Fibroblast of peridontal ligament (primary cell): ENCODE results near the gene XRCC5.

Experiments
- DNase-seq: peaks from one replicate; pipeline ENCODE4 v3.0.0-alpha.2; 2010; ENCODE audit errors: extremely low read depth

XRCC5 gene

DNA sequence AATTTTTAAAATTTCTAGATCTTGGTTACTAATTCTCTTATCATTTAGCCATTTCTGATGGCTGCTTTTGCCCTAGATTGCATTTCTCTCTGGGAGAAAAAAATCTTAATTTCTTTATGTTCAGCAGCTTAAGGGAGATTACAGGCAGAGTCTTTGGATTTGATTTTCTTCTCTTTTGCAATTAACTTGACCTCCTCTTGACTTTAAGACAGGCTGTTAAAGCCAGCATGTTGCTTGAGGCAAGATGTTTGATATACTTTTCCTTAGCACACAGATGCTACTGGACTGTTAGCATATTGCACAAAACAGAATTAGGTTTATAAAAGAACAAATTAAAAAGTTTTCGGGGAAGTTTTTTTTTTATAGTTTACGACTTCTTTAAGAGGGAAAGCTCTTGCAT, 50.0 kb downstream of the XRCC5 start:
- peak; percentile 45 for DNase-seq

DNA sequence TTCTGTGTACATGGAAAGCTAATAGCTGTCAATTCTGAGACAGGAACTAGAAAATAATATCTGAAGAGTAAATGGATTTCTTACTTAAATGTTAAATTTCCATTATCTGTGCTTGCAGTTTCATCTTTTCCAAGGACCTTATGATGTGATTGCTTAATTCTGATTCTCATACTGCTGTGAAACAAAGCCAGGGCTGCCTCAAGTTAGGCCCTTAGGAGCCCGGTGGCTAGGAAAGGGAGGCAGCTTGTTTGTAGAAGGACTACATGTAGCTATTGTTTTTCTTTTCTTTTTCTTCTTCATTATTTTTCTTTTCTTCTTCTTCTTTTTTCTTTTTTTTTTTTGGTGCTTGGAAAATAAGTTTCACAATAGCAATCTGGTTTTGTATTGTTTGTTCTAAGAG, 50.5 kb downstream of the XRCC5 start:
- peak; percentile 20 for DNase-seq

DNA sequence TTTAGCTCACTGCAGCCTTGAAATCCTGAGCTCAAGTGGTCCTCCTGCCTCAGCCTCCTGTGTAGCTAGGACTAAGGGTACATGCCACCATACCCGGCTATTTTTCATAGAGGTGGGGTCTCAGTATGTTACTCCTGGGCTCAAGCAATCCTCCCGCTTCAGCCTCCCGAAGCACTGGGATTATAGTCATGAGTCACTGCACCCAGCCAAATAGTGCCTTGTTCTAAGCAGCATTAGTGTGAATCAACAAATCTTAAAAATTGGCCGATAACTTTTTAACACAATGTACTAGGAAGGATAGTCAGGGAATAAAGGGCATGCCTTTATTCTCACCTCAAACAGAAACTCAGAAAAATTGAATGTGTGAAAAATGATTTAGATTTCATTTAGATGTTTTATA, 51.6 kb downstream of the XRCC5 start:
- DNase-seq, result no peak

DNA sequence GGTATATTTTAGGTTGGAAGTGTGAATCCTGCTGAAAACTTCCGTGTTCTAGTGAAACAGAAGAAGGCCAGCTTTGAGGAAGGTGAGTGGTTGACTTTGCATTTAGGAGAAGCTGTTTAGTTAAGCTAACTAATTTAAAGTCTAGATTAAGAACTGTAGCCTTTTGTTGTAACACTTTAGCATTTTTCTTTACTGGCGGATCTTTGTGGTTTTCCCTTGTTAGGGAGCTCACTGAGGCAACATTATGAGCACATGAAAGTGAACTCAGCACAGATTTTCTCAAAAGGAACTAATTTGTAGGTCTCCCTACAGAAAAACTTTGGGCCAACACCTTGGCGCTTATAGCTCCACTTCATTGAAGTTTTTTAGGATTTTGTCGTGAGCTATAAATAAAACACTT, 52.8 kb downstream of the XRCC5 start:
- no peak for DNase-seq

DNA sequence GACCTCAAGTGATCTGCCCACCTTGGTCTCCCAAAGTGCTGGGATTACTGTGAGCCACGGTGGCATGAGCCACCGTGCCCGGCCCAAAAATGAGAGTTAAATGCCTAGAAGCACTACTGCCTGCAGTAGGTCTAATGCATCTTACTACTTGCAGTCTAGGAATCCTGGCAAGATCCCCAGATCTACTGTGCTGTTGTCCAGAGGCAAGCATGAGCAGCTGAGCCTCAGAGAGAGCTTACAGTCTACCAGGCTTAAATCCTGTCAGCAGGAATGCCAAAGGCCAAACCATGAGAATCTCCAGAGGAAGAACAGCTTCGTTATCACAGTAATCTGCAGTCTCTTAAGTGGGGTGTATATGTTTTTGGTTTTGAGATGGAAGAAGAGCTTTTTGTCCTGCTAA, 54.4 kb downstream of the XRCC5 start:
- DNase-seq, result peak; percentile 49

DNA sequence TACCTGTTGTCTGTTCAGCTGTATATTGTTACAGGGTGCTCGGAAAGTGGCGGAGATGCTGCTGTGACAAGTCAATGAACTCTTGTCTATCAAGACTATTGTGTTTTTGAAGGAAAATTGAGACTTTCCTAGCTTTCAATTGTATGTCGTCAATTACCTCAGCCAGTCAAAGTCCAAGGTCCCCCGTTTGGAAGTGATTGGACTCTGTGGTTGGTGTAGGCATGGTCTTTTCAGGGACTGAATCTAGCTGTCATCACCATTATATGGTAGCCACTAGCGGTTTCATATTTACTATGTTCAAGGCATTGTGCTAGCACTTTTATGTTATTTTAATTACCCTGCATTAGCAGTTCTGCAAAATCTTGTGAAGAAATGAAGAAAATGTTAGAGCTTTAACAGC, 54.9 kb downstream of the XRCC5 start:
- no peak for DNase-seq

DNA sequence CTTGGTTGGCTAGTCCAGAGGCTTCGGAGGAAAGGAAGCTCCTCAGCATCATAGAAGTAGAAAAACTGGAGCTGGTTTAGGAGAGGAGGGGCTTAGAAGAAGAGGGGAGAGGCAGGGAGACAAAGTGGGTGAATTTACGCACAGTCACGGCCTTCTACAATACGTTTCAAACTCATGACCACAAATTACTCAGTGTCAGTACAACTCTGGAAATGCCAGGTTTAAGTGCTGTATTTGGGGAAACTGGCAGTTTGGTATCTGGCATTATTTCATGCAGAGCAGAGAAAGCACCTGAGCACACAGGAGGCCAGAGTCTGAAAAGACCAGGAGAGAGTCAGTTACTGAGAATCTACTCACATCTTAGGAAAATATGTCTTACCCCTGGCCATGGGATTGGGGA, 55.4 kb downstream of the XRCC5 start:
- no peak for DNase-seq

DNA sequence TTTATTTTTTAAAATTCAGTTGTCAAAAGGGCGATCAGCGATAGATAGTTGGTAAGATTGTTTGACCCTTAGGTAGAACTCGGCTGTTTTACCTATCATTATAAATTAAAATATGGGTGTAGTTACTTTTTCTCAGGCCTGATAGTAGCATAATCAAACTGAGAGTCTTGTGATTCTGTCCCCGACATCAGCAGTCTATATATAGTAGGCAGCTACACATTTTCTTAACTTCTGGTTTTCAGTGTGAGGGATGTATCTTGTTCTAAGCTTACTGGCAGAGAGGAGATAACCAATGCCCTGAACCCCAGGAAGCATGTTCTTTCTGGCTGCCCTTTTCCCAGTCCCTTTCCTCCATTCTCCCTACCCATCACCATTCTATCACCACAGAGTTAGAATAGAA, 56.6 kb downstream of the XRCC5 start:
- DNase-seq, result no peak

DNA sequence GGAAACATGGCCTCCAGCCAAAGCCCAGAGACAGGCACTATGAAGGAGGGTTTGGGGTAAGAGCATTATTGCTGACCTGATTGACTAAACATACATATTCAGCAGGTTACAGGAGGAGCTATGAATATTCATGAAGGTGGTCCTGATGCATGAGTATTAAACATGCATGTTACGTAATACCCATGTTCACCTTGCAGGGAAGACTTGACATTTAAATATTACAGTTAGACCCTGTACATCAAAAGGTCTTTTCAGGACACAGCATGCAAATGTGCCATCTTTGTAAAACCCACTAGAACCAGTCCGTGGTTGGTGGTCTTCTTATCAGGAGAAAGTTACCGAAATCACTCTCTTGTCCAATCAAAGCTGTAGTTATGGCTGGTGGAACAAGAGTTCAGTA, 59.9 kb downstream of the XRCC5 start:
- no peak for DNase-seq

DNA sequence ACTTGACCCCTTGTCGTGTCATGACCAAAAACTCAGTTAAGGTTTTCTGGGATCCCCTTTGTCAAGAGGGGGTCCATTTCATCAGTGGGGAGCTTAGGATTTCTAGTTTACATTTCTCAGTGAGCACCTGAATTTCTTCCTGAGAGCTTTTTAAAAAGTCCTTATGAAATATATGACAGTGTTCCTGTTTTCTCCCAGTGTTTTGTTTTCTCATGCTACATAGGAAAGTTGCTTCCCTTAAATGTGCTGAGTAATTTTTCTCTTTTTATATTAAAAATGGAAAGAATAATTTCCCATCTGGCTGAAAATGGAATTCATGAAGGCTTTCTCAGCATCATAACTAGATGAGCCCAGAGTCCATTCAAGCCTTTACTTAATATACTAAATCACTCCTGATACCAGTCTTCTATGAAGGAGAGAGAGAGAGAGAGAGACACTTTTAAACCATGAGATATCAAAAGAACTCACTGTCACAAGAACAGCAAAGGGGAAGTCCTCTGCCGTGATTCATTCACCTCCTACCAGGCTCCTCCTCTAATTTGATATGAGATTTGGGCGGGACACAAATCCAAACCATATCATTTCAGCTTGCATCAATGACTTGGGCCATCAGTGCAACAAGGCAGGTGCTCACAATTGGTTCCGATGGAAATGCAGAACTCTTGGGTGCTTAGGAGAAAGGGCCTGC, 61.1 kb downstream of the XRCC5 start:
- DNase-seq, result no peak

DNA sequence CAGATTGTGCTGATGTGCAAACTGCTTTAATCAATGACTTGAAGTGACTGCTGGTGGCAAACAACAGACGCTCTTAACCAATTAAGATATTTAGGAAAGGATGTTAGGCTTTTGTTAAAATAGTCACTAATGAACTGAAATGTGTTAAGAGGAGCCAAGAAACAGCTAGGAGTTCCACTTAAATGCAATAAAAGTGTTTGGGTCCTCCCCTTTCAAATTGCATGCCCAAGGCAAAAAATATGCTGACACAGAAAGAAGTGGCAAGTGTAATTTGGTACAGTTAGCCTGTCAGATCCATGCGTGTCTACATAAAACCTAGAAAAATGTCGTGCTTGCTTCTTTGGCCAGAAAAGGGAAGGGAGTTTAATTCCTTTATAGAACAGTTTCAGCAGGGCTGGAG, 61.9 kb downstream of the XRCC5 start:
- DNase-seq, result no peak

DNA sequence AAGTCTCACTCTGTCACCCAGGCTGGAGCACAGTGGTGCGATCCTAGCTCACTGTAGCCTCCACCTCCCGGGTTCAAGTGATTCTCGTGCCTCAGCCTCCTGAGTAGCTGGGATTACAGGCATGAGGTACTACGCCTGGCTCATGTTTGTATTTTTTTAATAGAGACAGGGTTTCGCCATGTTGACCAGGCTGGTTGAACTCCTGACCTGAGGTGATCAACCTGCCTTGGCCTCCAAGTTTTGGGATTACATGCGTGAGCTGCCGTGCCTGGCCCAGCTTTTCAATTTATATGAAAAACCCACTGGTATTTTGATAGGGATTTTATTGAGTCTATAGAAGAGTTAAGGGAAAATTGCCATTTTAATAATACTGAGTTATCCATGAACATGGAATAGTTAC, 63.3 kb downstream of the XRCC5 start:
- DNase-seq, result no peak

DNA sequence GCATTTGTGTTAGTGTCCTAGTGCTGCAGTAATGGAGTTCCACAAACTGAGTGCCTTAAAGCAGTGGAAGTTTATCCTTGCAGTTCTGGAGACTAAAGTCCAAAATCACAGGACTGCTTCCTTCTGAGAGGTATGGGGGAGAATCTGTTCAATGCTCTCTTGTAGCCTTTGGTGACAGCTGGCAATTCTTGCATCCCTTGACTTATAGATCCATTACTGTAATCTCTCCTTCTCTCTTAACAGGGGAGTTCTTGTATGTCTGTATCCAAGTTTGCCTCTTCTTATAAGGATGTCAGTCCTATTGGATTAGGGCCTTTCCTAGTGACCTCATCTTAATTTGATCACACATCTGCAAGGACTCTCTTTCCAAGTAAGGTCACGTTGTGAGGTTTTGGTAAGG, 69.9 kb downstream of the XRCC5 start:
- DNase-seq, result no peak

DNA sequence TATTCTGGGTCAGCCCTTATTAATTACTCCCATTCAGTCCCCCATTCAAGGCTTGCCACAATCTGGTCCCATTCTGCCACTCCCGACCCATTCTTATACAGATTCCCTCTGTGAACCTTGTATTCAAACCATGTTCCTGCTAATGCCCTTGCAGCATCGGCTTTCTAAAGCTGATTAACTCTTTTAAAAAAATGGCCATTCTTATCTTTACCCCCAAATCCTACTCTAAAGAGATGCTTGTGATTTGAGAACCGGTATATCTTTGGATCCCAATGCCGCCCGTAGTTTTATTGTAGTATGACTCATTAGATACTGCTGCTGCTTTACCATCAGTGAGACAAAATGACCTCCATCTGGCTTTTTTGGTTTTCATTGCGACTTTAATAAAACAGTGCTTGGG, 72.2 kb downstream of the XRCC5 start:
- no peak for DNase-seq

DNA sequence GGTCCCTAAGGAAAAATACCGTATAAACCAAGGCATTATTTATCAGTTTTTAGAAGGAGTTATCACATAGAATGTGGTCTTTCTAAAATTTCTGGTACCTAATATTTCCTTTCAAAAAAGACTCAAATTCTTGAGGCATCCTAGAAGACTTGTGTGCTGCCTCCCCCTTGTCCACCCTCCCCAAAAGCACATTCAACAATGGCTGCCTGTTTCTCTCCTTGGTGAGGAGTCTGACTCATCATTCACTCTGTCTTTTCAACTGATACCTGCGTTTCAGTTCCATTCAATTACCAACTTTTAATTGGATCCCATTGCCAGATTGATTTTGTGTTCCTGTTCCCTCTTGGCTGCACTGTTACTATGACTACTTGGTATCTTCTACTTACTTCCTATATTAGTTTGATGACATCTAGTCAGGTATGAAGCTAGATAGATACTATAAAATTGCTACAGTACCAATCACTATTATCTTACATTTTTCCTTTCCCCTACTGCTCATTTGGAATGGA, 72.9 kb downstream of the XRCC5 start:
- DNase-seq, result no peak

DNA sequence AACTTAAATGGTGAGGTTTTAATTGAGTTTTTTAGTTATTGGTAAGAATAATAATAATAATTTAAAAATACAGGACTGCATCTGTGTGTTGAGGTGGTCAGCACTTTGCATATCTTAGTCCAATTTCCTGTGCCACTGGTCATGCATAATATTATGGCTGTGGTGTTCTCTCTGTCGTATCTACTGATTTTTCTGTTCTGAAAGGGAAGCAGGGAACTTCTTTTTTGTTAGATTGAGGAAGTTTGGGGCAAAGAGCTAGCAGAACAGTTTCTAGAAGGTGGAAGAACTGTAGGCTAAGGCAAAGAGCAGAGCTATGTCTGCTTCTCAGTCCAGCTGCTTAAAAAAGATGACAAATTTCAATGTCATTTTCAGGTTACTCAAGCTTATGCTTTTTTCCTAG, 74.3 kb downstream of the XRCC5 start:
- DNase-seq, result no peak

DNA sequence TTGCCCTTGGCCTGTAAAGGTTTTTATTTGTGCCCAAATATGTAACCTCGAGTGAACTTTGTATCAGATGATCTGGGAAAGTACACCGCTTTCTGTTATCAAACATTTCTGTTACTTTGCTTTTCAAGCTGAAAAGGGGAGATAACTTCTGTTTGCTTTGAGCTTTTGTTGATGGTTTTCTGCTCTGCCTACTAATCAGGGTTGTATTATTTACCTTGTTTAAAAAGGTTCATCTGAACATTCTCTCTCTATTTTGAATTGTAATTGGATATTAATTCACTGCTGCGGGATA, 79.4 kb downstream of the XRCC5 start:
- no peak for DNase-seq

DNA sequence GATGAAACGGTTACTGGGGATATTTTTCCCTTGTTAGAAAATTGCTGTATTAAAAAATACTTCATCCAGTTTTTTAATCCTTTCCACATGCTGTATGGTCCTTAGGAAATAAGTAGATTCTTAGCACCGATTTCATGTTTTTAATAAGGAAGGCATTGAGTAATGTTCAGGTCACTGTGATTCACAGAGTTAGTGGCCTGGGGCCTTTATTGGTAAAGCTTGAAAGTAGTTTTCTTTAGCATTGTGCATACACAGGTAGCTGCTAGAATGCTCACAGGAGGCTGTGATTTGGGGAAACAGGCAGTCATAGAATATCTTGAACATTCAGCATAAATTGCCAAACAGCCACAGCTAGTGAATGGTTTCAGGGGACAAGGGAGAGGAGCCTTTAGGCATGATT, 79.8 kb downstream of the XRCC5 start:
- DNase-seq, result peak; percentile 50

DNA sequence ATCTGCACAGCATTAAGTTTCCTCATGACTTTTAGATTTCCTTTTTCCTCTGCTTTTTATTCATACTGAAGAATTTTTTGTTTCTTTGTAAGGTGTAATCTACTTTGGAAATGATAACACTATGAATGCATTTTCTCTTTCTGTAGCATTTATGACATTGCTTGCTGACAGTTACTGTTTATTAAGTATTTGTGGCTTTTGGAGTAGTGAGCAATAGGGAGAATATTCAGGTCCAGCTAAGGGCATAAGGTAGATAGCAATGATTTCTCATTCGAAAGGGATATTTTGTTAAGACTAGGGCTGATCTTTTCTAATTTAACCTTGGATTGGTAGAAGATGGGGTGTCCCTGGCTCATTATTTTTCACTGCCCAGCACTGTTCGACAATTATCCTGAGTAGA, 80.3 kb downstream of the XRCC5 start:
- DNase-seq, result no peak

DNA sequence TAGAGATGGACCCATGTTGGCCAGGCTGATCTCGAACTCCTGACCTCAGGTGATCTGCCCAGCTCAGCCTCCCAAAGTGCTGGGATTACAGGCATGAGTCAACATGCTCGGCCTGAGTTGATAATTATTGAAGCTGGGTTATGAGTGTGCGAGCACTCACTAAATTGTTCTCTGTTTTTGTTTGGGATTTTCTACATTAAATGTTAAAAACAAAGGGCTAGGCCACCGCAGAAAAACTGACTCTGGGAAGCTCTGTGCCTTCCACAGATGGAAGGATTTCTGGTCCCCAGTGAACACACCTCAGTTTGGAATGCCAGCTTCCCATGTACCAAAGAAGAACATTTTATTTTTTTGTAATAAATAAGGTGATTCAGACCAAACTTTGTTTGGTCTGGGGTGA, 83.0 kb downstream of the XRCC5 start:
- DNase-seq, result no peak

DNA sequence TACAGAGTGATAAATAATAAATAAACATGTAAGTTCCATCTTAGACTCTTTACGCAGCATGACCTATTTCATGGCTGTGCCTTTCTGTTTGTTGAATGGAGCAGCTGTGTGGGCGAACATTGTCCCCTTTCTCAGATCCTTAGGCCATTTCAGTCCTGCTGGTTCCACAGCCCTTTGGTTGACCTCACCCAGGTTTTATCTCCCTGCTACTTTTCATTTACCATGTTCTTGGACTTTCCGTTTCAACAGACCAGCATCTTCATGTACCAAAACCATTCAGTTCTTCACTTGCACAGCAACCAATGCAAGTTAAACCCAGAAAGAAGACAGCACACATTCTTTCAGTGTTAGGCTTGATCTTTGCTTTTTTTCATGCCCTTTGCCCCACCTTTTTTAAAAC, 83.8 kb downstream of the XRCC5 start:
- no peak for DNase-seq

DNA sequence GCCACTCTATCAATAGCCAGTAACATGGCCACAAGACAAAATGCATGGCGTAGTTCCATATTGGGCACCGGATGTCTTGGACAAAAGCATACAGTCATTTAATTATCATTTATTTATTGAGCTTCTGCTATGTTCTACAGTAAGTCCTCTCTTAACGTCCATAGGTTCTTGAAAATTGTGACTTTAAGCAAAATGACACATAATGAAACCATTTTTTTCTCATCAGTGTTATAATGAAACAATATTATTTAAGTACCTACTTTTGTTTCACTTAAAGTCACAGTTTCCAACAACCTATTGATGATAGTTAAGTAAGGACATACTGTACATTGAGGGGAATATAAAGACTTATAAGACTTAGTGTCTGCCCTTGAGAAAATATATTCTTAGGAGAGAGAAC, 84.9 kb downstream of the XRCC5 start:
- DNase-seq, result no peak

DNA sequence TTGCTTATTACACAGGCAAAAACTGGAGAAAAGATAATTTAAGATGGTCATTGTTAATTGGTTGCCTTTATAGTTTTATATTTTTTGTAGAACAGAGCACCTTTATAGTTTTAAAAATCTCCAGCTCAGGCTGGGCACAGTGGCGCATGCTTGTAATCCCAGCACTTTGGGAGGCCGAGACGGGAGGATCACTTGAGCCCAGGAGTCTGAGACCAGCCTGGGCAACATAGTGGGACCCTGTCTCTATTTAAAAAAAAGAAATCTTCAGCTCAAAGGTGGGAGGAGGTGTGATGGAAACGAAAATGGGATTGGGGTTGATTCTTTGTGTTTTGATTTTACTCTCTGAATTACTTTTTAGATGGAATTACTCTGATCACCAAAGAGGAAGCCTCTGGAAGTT, 85.4 kb downstream of the XRCC5 start:
- DNase-seq, result no peak

DNA sequence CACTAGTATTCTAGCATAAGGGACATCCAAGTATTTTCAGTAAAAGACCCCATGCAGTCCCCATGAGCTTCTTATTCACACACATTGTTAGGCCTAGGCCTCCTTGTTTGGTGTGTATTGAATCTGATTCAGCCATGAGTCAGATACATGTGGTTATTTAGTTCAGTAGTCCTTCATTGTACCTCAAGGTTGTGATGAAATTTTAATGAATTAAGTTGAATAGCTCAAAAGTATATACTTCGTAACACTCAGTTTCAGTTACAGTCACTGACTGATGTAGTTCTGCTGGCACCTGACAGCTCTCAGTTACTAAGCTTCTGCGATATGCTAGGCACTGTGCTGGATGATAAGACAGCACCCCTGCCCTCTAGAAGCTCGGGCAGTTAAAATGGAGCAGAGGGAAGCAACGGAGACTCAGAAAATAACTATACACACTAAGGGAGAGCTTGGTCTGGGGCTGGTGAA, 86.4 kb downstream of the XRCC5 start:
- DNase-seq, result peak; percentile 90
